ENCODE measurements around the gene GLYATL2.

Gene GLYATL2

DNA sequence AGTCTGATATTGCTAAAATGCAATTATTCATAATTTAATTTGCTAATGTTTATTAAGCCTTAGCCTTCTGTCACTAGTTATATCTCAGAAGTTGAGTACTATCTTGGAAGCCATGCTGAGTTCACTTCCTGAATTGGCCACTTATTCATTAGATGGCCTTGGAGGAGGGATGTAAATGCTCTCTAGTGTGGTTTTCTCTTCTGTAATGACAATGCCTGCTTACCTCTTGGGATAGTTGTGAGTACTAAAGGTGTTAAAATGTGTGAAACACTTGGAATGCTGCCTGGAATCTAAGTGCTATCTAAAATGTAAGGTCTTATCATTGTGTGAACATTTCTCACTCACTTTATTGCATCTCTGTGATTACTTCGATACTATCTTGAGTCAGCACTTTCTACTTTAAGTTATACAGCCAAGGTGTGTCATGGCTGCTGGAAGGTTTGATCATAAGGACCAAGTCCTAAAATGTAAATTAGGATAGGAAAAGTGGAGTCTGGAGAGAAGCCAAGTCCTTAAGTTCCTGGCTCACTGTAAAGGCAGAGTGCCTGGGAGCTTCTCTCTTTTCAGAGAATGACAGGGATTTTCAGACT lies 12.4 kb downstream of the GLYATL2 start:
- no peak for TF ChIP-seq CTCF (IDR thresholded peaks at IDR 0.05; ENCODE audit: low read depth, low read length)
- no peak for DNase-seq (ENCODE audit: extremely low read depth, low read depth)

- DNase-seq (ENCODE audit: extremely low read depth, low read depth) = no peak
- no peak for TF ChIP-seq CTCF (IDR thresholded peaks at IDR 0.05; ENCODE audit: low read depth, low read length)
Observed at GRCh38 chr11:58830673-58831301, 13.7 kb downstream of the GLYATL2 start.

DNA sequence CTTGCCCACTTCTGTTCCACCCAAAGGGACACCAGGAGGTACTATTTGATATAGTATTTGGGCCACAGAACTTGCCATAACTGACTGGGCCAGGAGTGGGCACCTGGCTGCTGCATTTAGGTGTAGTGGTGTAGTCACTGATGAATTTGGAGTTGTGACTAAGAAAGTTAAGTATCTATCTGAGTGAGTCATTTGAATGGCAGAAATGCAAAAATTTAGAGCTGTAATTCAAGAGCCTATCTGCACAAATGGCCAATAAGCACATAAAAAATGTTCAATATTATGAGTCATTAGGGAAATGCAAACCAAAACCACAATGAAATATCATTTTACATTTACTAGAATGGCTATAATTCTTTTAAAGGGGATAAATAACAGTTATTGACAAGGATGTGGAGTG lies 14.7 kb downstream of the GLYATL2 start:
- DNase-seq (ENCODE audit: extremely low read depth, low read depth) = peak; percentile 12
- no peak for TF ChIP-seq CTCF (IDR thresholded peaks at IDR 0.05; ENCODE audit: low read depth, low read length)

DNA sequence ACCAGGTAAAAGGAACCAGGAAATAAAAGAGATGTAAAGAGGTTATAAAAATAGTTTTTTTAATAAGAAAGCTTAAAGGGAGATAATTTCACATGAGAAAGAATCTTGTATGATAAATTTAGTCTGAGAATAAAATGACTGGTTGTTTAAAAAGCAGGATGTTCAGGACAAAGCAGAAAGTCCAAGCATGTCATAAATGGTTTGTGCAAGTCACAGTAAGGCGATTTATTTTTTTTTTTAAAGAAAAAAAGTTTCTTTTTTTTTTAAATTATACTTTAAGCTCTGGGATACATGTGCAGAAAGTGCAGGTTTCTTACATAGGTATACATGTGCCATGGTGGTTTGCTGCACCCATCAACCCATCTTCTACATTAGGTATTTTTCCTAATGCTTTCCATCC lies 30.8 kb downstream of the GLYATL2 start:
- DNase-seq (ENCODE audit: extremely low read depth, low read depth) = no peak
- no peak for TF ChIP-seq CTCF (IDR thresholded peaks at IDR 0.05; ENCODE audit: low read depth, low read length)

GRCh38 chr11:58811499-58811898 lies 33.0 kb downstream of the GLYATL2 start:
- no peak for TF ChIP-seq CTCF (IDR thresholded peaks at IDR 0.05; ENCODE audit: low read depth, low read length)
- no peak for DNase-seq (ENCODE audit: extremely low read depth, low read depth)

- TF ChIP-seq CTCF (IDR thresholded peaks at IDR 0.05; ENCODE audit: low read depth, low read length) = no peak
Observed at GRCh38 chr11:58807343-58807742, 37.2 kb downstream of the GLYATL2 start.

DNA sequence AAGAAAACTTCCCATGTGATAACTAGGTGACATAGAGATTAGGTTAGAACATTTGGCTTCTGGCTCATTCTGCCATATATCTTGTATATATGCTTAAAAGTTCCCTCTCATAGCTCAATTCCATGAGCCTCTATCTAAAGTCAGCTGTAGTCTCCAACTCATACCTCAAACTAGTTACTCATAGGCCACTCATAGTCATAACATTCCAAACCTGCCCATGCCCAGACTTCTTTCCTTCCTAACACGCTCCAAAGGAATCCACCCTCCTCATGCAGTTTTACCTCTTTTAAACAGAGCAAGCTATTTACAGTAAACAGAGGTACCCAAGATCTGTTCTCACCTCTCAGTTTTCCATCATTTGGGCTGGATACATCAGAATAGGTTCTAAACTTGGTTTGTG lies 39.4 kb downstream of the GLYATL2 start:
- no peak for DNase-seq (ENCODE audit: extremely low read depth, low read depth)
- TF ChIP-seq CTCF (IDR thresholded peaks at IDR 0.05; ENCODE audit: low read depth, low read length) = no peak

More at GRCh38 chr11:58807343-58807742, 37.2 kb downstream of the GLYATL2 start:
- no peak for DNase-seq (ENCODE audit: extremely low read depth, low read depth)

Data from AG09319 (cell line).